22Rv1 (cell line): ENCODE measurements around the gene NAA20.

Source experiments
- ZFX ChIP-seq: fragments of 450-650 bp; IDR thresholded peaks from 2 replicates; pipeline ENCODE4 v1.6.1; 2017; ENCODE audit warnings: antibody characterized with exemption, borderline replicate concordance
- TF ChIP-seq, protein P1 (sequence below): fragments of 450-650 bp; IDR thresholded peaks from 2 replicates; pipeline ENCODE4 v1.5.1; 2017; ENCODE audit warnings: mild to moderate bottlenecking

DNA sequence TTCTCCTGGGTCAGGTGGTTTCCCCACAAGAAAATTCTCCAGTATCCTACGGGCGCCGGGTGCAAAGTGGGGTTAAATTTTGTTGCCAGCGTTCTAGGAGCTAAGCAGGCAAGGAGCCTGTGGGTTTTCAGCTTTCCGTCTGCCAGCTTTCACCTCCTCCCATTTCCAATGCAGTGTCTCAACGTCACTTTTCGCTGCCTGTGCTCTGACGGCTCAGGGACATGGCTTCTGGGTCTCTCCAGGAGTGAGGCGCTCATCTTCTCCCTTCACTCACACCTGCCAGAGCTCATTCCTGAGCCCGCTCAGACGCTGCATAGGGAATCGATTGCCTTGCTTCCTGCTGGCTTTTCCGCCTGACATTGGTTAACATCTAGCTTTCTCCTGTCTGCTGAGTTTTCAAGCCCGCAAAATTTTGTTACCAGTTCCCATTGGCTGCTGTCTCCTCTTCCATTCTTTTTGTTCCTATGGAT lies 7.3 kb upstream of the NAA20 start:
- TF ChIP-seq, protein P1, sequence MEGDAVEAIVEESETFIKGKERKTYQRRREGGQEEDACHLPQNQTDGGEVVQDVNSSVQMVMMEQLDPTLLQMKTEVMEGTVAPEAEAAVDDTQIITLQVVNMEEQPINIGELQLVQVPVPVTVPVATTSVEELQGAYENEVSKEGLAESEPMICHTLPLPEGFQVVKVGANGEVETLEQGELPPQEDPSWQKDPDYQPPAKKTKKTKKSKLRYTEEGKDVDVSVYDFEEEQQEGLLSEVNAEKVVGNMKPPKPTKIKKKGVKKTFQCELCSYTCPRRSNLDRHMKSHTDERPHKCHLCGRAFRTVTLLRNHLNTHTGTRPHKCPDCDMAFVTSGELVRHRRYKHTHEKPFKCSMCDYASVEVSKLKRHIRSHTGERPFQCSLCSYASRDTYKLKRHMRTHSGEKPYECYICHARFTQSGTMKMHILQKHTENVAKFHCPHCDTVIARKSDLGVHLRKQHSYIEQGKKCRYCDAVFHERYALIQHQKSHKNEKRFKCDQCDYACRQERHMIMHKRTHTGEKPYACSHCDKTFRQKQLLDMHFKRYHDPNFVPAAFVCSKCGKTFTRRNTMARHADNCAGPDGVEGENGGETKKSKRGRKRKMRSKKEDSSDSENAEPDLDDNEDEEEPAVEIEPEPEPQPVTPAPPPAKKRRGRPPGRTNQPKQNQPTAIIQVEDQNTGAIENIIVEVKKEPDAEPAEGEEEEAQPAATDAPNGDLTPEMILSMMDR: no peak
- no peak for TF ChIP-seq ZFX
